Measurements from ENCODE around the gene PLEKHG5. TPM values are rescaled to one million over a fixed set of nuclear protein-coding genes. Genes with fewer than 3 reads are reported as not detected.

The PLEKHG5 gene
- 32.4 to 50.5 TPM (median 33.6 TPM) in 3 replicates for total RNA-seq
- long read RNA-seq, full-length matches to known transcripts = 17 of 42 reads
- long read RNA-seq, partial matches to known transcripts = 16 of 42 reads
- long read RNA-seq, other reads (novel, unspliced or antisense) = 9 of 42 reads

GRCh38 chr1:6491480-6491962 lies at the start of gene PLEKHG5:
PLEKHG5 (minus strand) TSS chr1:6491667; CDS start chr1:6477571, 14,096 bp downstream.
- Mint-ChIP-seq H3K27ac (ENCODE audit: unreplicated experiment) (peak within 1 kb of the TSS; percentile 84), H3K4me1 (ENCODE audit: low read depth) (peaks cover 49% of the 10 kb centered on the region), H3K27me3 (ENCODE audit: low read depth) (no peaks in the 10 kb centered on the region), H3K36me3 (ENCODE audit: low read depth) (no peaks in the 10 kb centered on the region), H3K9me3 (ENCODE audit: low read depth) (no peaks in the 10 kb centered on the region), H3K4me3 (ENCODE audit: unreplicated experiment) (peak within 1 kb of the TSS; percentile 65)
- no peak for DNase-seq (ENCODE audit: low spot score)
- no peak for TF ChIP-seq CTCF (IDR thresholded peaks at IDR 0.05)

- no peak for DNase-seq (ENCODE audit: low spot score)
- TF ChIP-seq CTCF (IDR thresholded peaks at IDR 0.05) = no peak
- peaks cover 9% of the 10 kb centered on the region for H3K36me3 Mint-ChIP-seq (ENCODE audit: low read depth)
These were observed 47.5 kb upstream of the PLEKHG5 start for GRCh38 chr1:6538956-6539355.

GRCh38 chr1:6536291-6536690 lies 44.8 kb upstream of the PLEKHG5 start:
- no peak for DNase-seq (ENCODE audit: low spot score)
- no peaks in the 10 kb centered on the region for H3K9me3 Mint-ChIP-seq (ENCODE audit: low read depth)
- peaks cover 23% of the 10 kb centered on the region for H3K4me1 Mint-ChIP-seq (ENCODE audit: low read depth)
- H3K27me3 Mint-ChIP-seq (ENCODE audit: low read depth) = no peaks in the 10 kb centered on the region
- no peak for TF ChIP-seq CTCF (IDR thresholded peaks at IDR 0.05)
- no peak overlapping the region for H3K4me3 Mint-ChIP-seq (ENCODE audit: unreplicated experiment)
- no peak overlapping the region for H3K27ac Mint-ChIP-seq (ENCODE audit: unreplicated experiment)
- H3K36me3 Mint-ChIP-seq (ENCODE audit: low read depth) = peaks cover 18% of the 10 kb centered on the region

More at GRCh38 chr1:6538956-6539355, 47.5 kb upstream of the PLEKHG5 start:
- no peaks in the 10 kb centered on the region for H3K9me3 Mint-ChIP-seq (ENCODE audit: low read depth)
- peak overlapping the region; percentile 85 for H3K27ac Mint-ChIP-seq (ENCODE audit: unreplicated experiment)
- H3K4me3 Mint-ChIP-seq (ENCODE audit: unreplicated experiment) = peak overlapping the region; percentile 3
- H3K27me3 Mint-ChIP-seq (ENCODE audit: low read depth) = no peaks in the 10 kb centered on the region
- H3K4me1 Mint-ChIP-seq (ENCODE audit: low read depth) = peaks cover 27% of the 10 kb centered on the region

- H3K9me3 Mint-ChIP-seq (ENCODE audit: low read depth) = no peaks in the 10 kb centered on the region
- H3K4me3 Mint-ChIP-seq (ENCODE audit: unreplicated experiment) = no peak overlapping the region
- no peaks in the 10 kb centered on the region for H3K27me3 Mint-ChIP-seq (ENCODE audit: low read depth)
- DNase-seq (ENCODE audit: low spot score) = no peak
- no peak for TF ChIP-seq CTCF (IDR thresholded peaks at IDR 0.05)
- peaks cover 22% of the 10 kb centered on the region for H3K36me3 Mint-ChIP-seq (ENCODE audit: low read depth)
- H3K27ac Mint-ChIP-seq (ENCODE audit: unreplicated experiment) = peak overlapping the region; percentile 23
- peaks cover 23% of the 10 kb centered on the region for H3K4me1 Mint-ChIP-seq (ENCODE audit: low read depth)
These were observed 43.7 kb upstream of the PLEKHG5 start for GRCh38 chr1:6535214-6535613.

GRCh38 chr1:6534248-6534822 lies 42.9 kb upstream of the PLEKHG5 start:
- DNase-seq (ENCODE audit: low spot score) = no peak
- peaks cover 20% of the 10 kb centered on the region for H3K36me3 Mint-ChIP-seq (ENCODE audit: low read depth)
- no peaks in the 10 kb centered on the region for H3K9me3 Mint-ChIP-seq (ENCODE audit: low read depth)
- peaks cover 18% of the 10 kb centered on the region for H3K4me1 Mint-ChIP-seq (ENCODE audit: low read depth)
- no peak overlapping the region for H3K27ac Mint-ChIP-seq (ENCODE audit: unreplicated experiment)
- no peaks in the 10 kb centered on the region for H3K27me3 Mint-ChIP-seq (ENCODE audit: low read depth)
- TF ChIP-seq CTCF (IDR thresholded peaks at IDR 0.05) = no peak
- H3K4me3 Mint-ChIP-seq (ENCODE audit: unreplicated experiment) = no peak overlapping the region

All from chondrocyte (in vitro differentiated cells).